Fibroblast of upper back skin (primary cell): ENCODE data around the gene LIN37.
"Not testable (repeated sequence)": the region's sequence is repeated elsewhere in the genome, so short reads cannot be mapped to it uniquely, and the experiment has no call there.

Source experiments
- DNase-seq: peaks from one replicate; pipeline ENCODE4 v3.0.0-alpha.2; 2013

LIN37 gene

GRCh38 chr19:35792888-35793287, 44.5 kb downstream of the LIN37 start:
- no peak for DNase-seq

- DNase-seq, result no peak
Measured at GRCh38 chr19:35793381-35794165, 45.2 kb downstream of the LIN37 start.

- DNase-seq, result not testable (repeated sequence)
Measured at GRCh38 chr19:35795564-35795963, 47.2 kb downstream of the LIN37 start.

GRCh38 chr19:35796645-35797542, 48.5 kb downstream of the LIN37 start:
- DNase-seq, result no peak

GRCh38 chr19:35797663-35798062, 49.3 kb downstream of the LIN37 start:
- no peak for DNase-seq

- no peak for DNase-seq
Measured at GRCh38 chr19:35801828-35802227, 53.5 kb downstream of the LIN37 start.
